Measurements from ENCODE around the gene OR5A2. TPM values are rescaled to one million over a fixed set of nuclear protein-coding genes. Genes with fewer than 3 reads are reported as not detected.

The OR5A2 gene
- total RNA-seq, 2 donors from 2014 or later, result not detected

DNA sequence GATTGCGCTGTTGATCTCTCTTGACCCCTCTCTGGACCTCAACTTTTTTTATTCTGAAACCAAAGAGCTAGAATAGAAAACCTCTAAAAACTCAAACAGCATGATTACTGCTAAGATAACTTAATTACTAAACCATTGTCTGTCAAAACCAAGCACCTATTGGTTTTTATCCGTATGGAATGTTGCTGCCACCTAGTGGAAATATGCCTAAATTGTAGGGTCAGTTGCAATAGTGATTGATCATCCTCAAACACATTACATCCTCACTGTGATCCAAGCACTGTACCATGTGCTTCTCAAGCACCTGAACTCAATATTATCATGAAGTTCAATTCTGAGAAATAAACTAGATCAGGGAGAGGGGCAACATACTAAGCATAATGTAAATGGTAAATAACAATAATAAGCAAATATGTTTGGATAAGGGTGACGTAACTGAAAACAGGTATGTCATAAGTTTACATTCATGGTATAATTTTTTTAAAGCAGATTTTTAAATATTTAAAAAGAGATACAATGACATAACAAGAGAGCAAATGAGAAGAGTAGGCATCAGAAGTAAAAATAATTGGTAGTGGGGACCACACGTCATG, 3.8 kb upstream of the OR5A2 start:
- TF ChIP-seq, protein P1, sequence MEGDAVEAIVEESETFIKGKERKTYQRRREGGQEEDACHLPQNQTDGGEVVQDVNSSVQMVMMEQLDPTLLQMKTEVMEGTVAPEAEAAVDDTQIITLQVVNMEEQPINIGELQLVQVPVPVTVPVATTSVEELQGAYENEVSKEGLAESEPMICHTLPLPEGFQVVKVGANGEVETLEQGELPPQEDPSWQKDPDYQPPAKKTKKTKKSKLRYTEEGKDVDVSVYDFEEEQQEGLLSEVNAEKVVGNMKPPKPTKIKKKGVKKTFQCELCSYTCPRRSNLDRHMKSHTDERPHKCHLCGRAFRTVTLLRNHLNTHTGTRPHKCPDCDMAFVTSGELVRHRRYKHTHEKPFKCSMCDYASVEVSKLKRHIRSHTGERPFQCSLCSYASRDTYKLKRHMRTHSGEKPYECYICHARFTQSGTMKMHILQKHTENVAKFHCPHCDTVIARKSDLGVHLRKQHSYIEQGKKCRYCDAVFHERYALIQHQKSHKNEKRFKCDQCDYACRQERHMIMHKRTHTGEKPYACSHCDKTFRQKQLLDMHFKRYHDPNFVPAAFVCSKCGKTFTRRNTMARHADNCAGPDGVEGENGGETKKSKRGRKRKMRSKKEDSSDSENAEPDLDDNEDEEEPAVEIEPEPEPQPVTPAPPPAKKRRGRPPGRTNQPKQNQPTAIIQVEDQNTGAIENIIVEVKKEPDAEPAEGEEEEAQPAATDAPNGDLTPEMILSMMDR (IDR thresholded peaks at IDR 0.05), result no peak
- ATAC-seq (ENCODE audit: insufficient number of reproducible peaks, low FRiP score, low read depth) (no peak), DNase-seq (ENCODE audit: low spot score) (no peak)
- Histone ChIP-seq H3K9me3 (no peaks in the 10 kb centered on the region), H3K4me1 (ENCODE audit: control insufficient read depth in 1 of 2, low read depth in 2 of 2) (no peaks in the 10 kb centered on the region), H3K4me3 (no peak overlapping the region), H3K36me3 (no peaks in the 10 kb centered on the region), H3K27ac (no peak overlapping the region), H3K27me3 (replicated peaks; ENCODE audit: insufficient read depth) (no peaks in the 10 kb centered on the region)

DNA sequence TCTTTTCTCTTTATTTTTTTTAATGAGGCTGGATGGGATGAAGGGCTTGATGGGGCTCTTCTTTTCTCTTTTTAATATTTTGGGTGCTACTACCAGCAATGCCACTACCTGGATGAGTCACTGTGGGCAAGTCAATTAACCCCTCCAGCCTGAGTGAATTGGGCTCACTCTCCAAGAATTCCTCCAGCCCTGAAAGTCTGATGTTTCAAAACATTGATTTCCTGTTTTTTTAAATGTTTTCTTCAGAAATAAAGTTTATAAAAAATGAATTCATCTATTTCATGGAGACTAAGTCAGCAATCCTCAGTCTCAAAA, 812 bp upstream of the OR5A2 start:
- H3K27me3 ChIP-seq (replicated peaks; ENCODE audit: insufficient read depth), result no peaks in the 10 kb centered on the region
- DNase-seq (ENCODE audit: low spot score) (no peak), ATAC-seq (ENCODE audit: insufficient number of reproducible peaks, low FRiP score, low read depth) (no peak)
- H3K36me3 ChIP-seq, result no peaks in the 10 kb centered on the region
- TF ChIP-seq, protein P1 (IDR thresholded peaks at IDR 0.05), result no peak
- no peaks in the 10 kb centered on the region for H3K4me1 ChIP-seq (ENCODE audit: control insufficient read depth in 1 of 2, low read depth in 2 of 2)
- H3K9me3 ChIP-seq, result no peaks in the 10 kb centered on the region
- no peak overlapping the region for H3K27ac ChIP-seq
- H3K4me3 ChIP-seq, result no peak overlapping the region

DNA sequence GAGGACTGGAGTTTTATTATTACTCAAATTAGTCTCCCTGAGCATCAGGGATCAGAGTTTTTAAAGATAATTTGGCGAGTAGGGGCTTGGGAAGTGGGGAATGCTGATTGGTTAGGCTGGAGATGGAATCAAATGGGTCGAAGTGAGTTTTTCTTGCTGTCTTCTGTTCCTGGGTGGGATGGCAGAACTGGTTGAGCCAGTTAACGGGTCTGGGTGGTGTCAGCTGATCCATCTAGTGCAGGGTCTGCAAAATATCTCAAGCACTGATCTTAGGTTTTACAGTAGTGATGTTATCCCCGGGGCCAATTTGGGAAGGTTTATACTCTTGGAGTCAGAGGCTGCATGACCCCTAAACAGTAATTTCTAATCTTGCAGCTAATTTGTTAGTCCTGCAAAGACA, 1.1 kb downstream of the OR5A2 start:
- ATAC-seq (ENCODE audit: insufficient number of reproducible peaks, low FRiP score, low read depth), result no peak
- TF ChIP-seq, protein P1 (IDR thresholded peaks at IDR 0.05), result no peak
- Histone ChIP-seq H3K36me3 (no peaks in the 10 kb centered on the region), H3K27ac (no peak overlapping the region), H3K27me3 (replicated peaks; ENCODE audit: insufficient read depth) (no peaks in the 10 kb centered on the region), H3K9me3 (no peaks in the 10 kb centered on the region), H3K4me3 (no peak overlapping the region), H3K4me1 (ENCODE audit: control insufficient read depth in 1 of 2, low read depth in 2 of 2) (no peaks in the 10 kb centered on the region)
- no peak for DNase-seq (ENCODE audit: low spot score)

DNA sequence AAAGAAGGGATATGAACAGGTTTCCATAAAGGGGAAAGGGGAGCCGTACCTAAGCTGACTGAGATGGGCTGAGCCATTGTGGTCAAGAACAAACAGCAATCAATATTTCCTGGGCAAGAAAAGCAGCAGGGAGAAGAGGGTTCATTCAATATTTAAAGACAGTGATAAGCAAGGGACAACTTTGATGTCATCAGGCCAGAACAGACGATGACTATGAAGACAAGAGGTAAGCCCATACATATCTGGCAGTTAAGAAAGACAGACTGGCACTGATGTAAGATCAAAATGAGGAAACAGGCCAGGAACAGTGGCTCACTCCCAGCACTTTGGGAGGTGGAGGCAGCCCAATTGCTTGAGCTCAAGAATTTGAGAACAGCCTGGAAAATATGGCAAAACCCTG, 2.4 kb downstream of the OR5A2 start:
- TF ChIP-seq, protein P1 (IDR thresholded peaks at IDR 0.05), result no peak
- no peak overlapping the region for H3K27ac ChIP-seq
- H3K4me3 ChIP-seq, result no peak overlapping the region
- DNase-seq (ENCODE audit: low spot score) (no peak), ATAC-seq (ENCODE audit: insufficient number of reproducible peaks, low FRiP score, low read depth) (no peak)
- H3K36me3 ChIP-seq, result no peaks in the 10 kb centered on the region
- H3K4me1 ChIP-seq (ENCODE audit: control insufficient read depth in 1 of 2, low read depth in 2 of 2), result no peaks in the 10 kb centered on the region
- no peaks in the 10 kb centered on the region for H3K9me3 ChIP-seq
- H3K27me3 ChIP-seq (replicated peaks; ENCODE audit: insufficient read depth), result no peaks in the 10 kb centered on the region

DNA sequence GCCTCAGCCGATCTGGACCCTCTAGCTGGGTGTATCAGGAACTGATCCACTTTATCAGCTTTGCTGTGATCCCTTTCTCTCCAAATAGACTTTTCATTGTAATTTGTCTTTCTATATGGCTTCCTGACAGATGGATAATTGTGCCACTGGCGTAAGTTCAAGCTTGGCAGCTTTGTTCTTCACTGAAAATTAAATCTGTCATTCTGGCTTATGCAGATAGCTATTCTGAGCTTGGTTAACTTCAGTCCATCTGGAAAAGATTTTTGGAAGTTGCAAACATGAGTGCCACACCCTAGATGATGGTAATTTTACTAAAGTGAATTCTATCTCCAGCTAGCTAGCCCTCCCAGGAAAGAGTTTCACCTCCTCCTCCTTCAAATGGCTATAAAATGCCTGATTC, 8.1 kb downstream of the OR5A2 start:
- Histone ChIP-seq H3K4me3 (no peak overlapping the region), H3K4me1 (ENCODE audit: control insufficient read depth in 1 of 2, low read depth in 2 of 2) (no peaks in the 10 kb centered on the region), H3K27me3 (replicated peaks; ENCODE audit: insufficient read depth) (no peaks in the 10 kb centered on the region), H3K27ac (no peak overlapping the region), H3K36me3 (no peaks in the 10 kb centered on the region), H3K9me3 (no peaks in the 10 kb centered on the region)
- no peak for DNase-seq (ENCODE audit: low spot score)
- TF ChIP-seq, protein P1 (IDR thresholded peaks at IDR 0.05), result no peak
- ATAC-seq (ENCODE audit: insufficient number of reproducible peaks, low FRiP score, low read depth), result no peak
